Chondrocyte (in vitro differentiated cells): Measurements from ENCODE around the gene MIGA1. TPM values are rescaled to one million over a fixed set of nuclear protein-coding genes. Genes with fewer than 3 reads are reported as not detected.
"Not testable (repeated sequence)": the region's sequence is repeated elsewhere in the genome, so short reads cannot be mapped to it uniquely, and the experiment has no call there.

Experiments
- DNase-seq: peaks from one replicate; pipeline ENCODE4 v3.0.0; 2021; ENCODE audit warnings: mixed read lengths, low spot score
- H3K27ac Mint-ChIP-seq: one replicate; pipeline ENCODE4 v1.8.0; 2021; ENCODE audit warnings: mild to moderate bottlenecking, moderate library complexity, mixed read lengths; ENCODE audit not compliant: unreplicated experiment
- H3K27me3 Mint-ChIP-seq: 2 replicates; pipeline ENCODE4 v1.8.0; 2021; ENCODE audit warnings: low read depth, mixed read lengths
- H3K36me3 Mint-ChIP-seq: 2 replicates; pipeline ENCODE4 v1.8.0; 2021; ENCODE audit warnings: low read depth, mixed read lengths
- H3K4me1 Mint-ChIP-seq: 2 replicates; pipeline ENCODE4 v1.8.0; 2021; ENCODE audit warnings: low read depth, mild to moderate bottlenecking, mixed read lengths
- H3K4me3 Mint-ChIP-seq: one replicate; pipeline ENCODE4 v1.8.0; 2021; ENCODE audit warnings: mild to moderate bottlenecking, moderate library complexity, mixed read lengths; ENCODE audit not compliant: unreplicated experiment
- H3K9me3 Mint-ChIP-seq: 2 replicates; pipeline ENCODE4 v1.8.0; 2021; ENCODE audit warnings: low read depth, mixed read lengths
- CTCF ChIP-seq: fragments of 200-600 bp; sonication (generic); IDR thresholded peaks from 2 replicates; pipeline ENCODE4 v1.5.0; 2021; ENCODE audit warnings: antibody characterized with exemption, mild to moderate bottlenecking, moderate library complexity
- total RNA-seq: library from RNA; stranded (reverse); gene quantifications from 3 replicates; pipeline ENCODE4 v1.2.1, GENCODE V29; 2021

Gene MIGA1
- total RNA-seq, 1 donor from 2014 or later: 18.6 TPM

GRCh38 chr1:77910116-77910515, 130.7 kb downstream of the MIGA1 start:
- TF ChIP-seq CTCF: no peak
- H3K9me3 Mint-ChIP-seq: no peaks in the 10 kb centered on the region
- no peaks in the 10 kb centered on the region for H3K27me3 Mint-ChIP-seq
- H3K4me3 Mint-ChIP-seq: no peak overlapping the region
- H3K27ac Mint-ChIP-seq: no peak overlapping the region
- DNase-seq: no peak
- H3K4me1 Mint-ChIP-seq: peaks cover 17% of the 10 kb centered on the region
- H3K36me3 Mint-ChIP-seq: peaks cover 3% of the 10 kb centered on the region

DNA sequence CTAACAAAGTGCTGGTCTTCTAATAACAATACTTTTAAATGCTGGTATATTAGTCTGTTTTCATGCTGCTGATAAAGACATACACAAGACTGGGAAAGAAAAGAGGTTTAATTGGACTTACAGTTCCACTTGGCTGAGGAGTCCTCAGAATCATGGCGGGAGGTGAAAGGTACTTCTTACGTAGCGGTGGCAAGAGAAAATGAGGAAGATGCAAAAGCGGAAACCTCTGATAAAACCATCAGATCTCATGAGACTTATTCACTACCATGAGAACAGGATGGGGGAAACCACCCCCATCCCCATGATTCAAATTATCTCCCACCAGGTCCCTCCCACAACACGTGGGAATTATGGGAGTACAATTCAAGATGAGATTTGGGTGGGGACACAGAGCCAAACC, 139.5 kb downstream of the MIGA1 start:
- not testable (repeated sequence) for H3K4me3 Mint-ChIP-seq, DNase-seq, H3K27ac Mint-ChIP-seq, H3K27me3 Mint-ChIP-seq, H3K4me1 Mint-ChIP-seq, H3K9me3 Mint-ChIP-seq
- peaks cover 24% of the 10 kb centered on the region for H3K36me3 Mint-ChIP-seq

DNA sequence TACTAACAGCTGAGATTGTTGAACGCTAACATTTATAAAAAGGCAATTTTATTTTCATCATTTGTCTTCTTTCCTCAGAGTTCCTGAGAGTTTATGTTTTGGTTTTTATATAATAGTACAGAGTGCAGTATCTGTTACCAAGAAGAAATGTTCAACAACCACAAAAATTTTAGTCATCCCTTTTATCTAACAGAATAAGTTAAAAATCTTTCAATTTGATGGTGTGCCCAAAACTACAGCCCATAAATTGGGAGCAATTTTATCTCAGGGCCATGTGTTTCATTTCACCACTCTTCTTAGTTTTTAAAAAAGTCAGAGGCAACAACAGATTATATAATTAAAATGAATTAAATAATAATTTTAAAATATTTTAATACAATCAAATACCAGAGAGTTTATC, 146.1 kb downstream of the MIGA1 start:
- TF ChIP-seq CTCF: no peak
- H3K4me3 Mint-ChIP-seq: no peak overlapping the region
- no peaks in the 10 kb centered on the region for H3K9me3 Mint-ChIP-seq
- H3K27ac Mint-ChIP-seq: peak overlapping the region; percentile 41
- H3K36me3 Mint-ChIP-seq: peaks cover 31% of the 10 kb centered on the region
- no peak for DNase-seq
- H3K4me1 Mint-ChIP-seq: peaks cover 17% of the 10 kb centered on the region
- H3K27me3 Mint-ChIP-seq: no peaks in the 10 kb centered on the region

DNA sequence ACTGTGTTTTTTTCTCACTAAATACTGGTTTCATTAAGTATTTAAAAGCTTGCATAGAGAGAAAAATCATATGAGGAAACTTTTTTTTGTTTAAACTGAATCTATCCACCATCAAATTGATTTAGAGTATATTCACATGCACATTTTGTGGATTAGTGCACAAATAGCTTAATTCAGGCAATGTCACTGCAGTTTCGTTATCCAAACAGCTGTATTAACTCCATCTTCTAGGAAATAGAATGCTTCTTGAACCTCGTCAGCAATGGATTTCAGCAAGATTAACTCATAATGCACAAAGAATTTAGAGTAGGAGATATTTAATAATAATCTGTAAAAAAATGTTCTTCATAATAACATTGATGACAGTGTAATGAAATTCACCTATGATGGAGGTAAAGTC, 146.5 kb downstream of the MIGA1 start:
- Mint-ChIP-seq H3K9me3 (no peaks in the 10 kb centered on the region), H3K36me3 (peaks cover 30% of the 10 kb centered on the region), H3K4me3 (no peak overlapping the region), H3K4me1 (peaks cover 17% of the 10 kb centered on the region), H3K27me3 (no peaks in the 10 kb centered on the region), H3K27ac (no peak overlapping the region)
- no peak for TF ChIP-seq CTCF
- no peak for DNase-seq

GRCh38 chr1:77926561-77927357, 147.3 kb downstream of the MIGA1 start:
- H3K27me3 Mint-ChIP-seq: no peaks in the 10 kb centered on the region

More at GRCh38 chr1:77926561-77927357, 147.3 kb downstream of the MIGA1 start:
- Mint-ChIP-seq H3K36me3 (peaks cover 29% of the 10 kb centered on the region), H3K27ac (no peak overlapping the region), H3K4me3 (no peak overlapping the region), H3K4me1 (peaks cover 17% of the 10 kb centered on the region), H3K9me3 (no peaks in the 10 kb centered on the region)
- DNase-seq: no peak
- TF ChIP-seq CTCF: no peak
